HS-5 (cell line): Measurements from ENCODE around the gene CASP10.
A peak's percentile ranks its signal among the peaks of the same experiment; 100 is the strongest.
"Not testable (repeated sequence)": the region's sequence is repeated elsewhere in the genome, so short reads cannot be mapped to it uniquely, and the experiment has no call there.

Source experiments
- DNase-seq: peaks from one replicate; pipeline ENCODE4 v3.0.0-alpha.2; 2012; ENCODE audit warnings: low read depth

Gene CASP10

GRCh38 chr2:201154615-201155399, 28.1 kb upstream of the CASP10 start:
- no peak for DNase-seq

- no peak for DNase-seq
Measured at GRCh38 chr2:201156036-201156435, 26.9 kb upstream of the CASP10 start.

- DNase-seq = no peak
Measured at GRCh38 chr2:201156640-201157039, 26.3 kb upstream of the CASP10 start.

- DNase-seq = no peak
Measured at GRCh38 chr2:201157694-201158093, 25.2 kb upstream of the CASP10 start.

- DNase-seq = peak; percentile 61
Measured at GRCh38 chr2:201158111-201158929, 24.6 kb upstream of the CASP10 start.

GRCh38 chr2:201164166-201164565, 18.8 kb upstream of the CASP10 start:
- no peak for DNase-seq

GRCh38 chr2:201167546-201167945, 15.4 kb upstream of the CASP10 start:
- DNase-seq = no peak

- DNase-seq = not testable (repeated sequence)
Measured at GRCh38 chr2:201168496-201168895, 14.4 kb upstream of the CASP10 start.

- DNase-seq = no peak
Measured at GRCh38 chr2:201171259-201171814, 11.6 kb upstream of the CASP10 start.

GRCh38 chr2:201172279-201172678, 10.7 kb upstream of the CASP10 start:
- DNase-seq = no peak

- no peak for DNase-seq
Measured at GRCh38 chr2:201174687-201175086, 8.3 kb upstream of the CASP10 start.

- DNase-seq = no peak
Measured at GRCh38 chr2:201176081-201176481, 6.9 kb upstream of the CASP10 start.

- DNase-seq = no peak
Measured at GRCh38 chr2:201180010-201180409, 2.9 kb upstream of the CASP10 start.

- no peak for DNase-seq
Measured at GRCh38 chr2:201183365-201183727, 405 bp downstream of the CASP10 start.

GRCh38 chr2:201183835-201184234, 894 bp downstream of the CASP10 start:
- not testable (repeated sequence) for DNase-seq

- not testable (repeated sequence) for DNase-seq
Measured at GRCh38 chr2:201184248-201184647, 1.3 kb downstream of the CASP10 start.

- no peak for DNase-seq
Measured at GRCh38 chr2:201185863-201186262, 2.9 kb downstream of the CASP10 start.

- no peak for DNase-seq
Measured at GRCh38 chr2:201186982-201187381, 4.0 kb downstream of the CASP10 start.

GRCh38 chr2:201188449-201188848, 5.5 kb downstream of the CASP10 start:
- no peak for DNase-seq

GRCh38 chr2:201191132-201191875, 8.4 kb downstream of the CASP10 start:
- DNase-seq = no peak

GRCh38 chr2:201194097-201194496, 11.2 kb downstream of the CASP10 start:
- DNase-seq = no peak

GRCh38 chr2:201195331-201195730, 12.4 kb downstream of the CASP10 start:
- no peak for DNase-seq
